Fibroblast of pulmonary artery (primary cell): Measurements from ENCODE around the gene VSIR.

Source experiments
- DNase-seq: peaks from one replicate; pipeline ENCODE4 v3.0.0-alpha.2; 2010; ENCODE audit warnings: low read depth
- H3K4me3 ChIP-seq: replicated peaks from 2 replicates; pipeline ENCODE4 v1.5.1; 2011; ENCODE audit warnings: low read depth, mild to moderate bottlenecking, control low read depth, low read length, moderate library complexity
- CTCF ChIP-seq: IDR thresholded peaks from 2 replicates; pipeline ENCODE4 v1.5.1; 2011; ENCODE audit warnings: mild to moderate bottlenecking, control low read depth, low read length, inconsistent platforms; ENCODE audit errors: missing control alignments

Gene VSIR

GRCh38 chr10:71725249-71725648 lies 48.1 kb downstream of the VSIR start:
- TF ChIP-seq CTCF, result no peak
- DNase-seq, result no peak
- H3K4me3 ChIP-seq, result no peak overlapping the region

GRCh38 chr10:71724539-71724938 lies 48.8 kb downstream of the VSIR start:
- no peak for TF ChIP-seq CTCF
- DNase-seq, result no peak
- no peak overlapping the region for H3K4me3 ChIP-seq

GRCh38 chr10:71723311-71723710 lies 50.0 kb downstream of the VSIR start:
- no peak for DNase-seq
- H3K4me3 ChIP-seq, result no peak overlapping the region
- no peak for TF ChIP-seq CTCF

- DNase-seq, result no peak
- no peak overlapping the region for H3K4me3 ChIP-seq
- no peak for TF ChIP-seq CTCF
Measured at GRCh38 chr10:71722849-71723248, 50.5 kb downstream of the VSIR start.

GRCh38 chr10:71721313-71721712 lies 52.0 kb downstream of the VSIR start:
- no peak for DNase-seq
- no peak overlapping the region for H3K4me3 ChIP-seq
- no peak for TF ChIP-seq CTCF

GRCh38 chr10:71720288-71720687 lies 53.0 kb downstream of the VSIR start:
- no peak overlapping the region for H3K4me3 ChIP-seq
- TF ChIP-seq CTCF, result no peak
- no peak for DNase-seq

- TF ChIP-seq CTCF, result no peak
- DNase-seq, result no peak
- no peak within 1 kb of the TSS for H3K4me3 ChIP-seq
Measured at GRCh38 chr10:71719464-71720201, 53.7 kb downstream of the VSIR start, which contains the start of gene C10orf105. C10orf105 (minus strand) TSS chr10:71719778; CDS start chr10:71716337, 3,441 bp downstream.
